ENCODE results near the gene HECW1.

HECW1 gene

DNA sequence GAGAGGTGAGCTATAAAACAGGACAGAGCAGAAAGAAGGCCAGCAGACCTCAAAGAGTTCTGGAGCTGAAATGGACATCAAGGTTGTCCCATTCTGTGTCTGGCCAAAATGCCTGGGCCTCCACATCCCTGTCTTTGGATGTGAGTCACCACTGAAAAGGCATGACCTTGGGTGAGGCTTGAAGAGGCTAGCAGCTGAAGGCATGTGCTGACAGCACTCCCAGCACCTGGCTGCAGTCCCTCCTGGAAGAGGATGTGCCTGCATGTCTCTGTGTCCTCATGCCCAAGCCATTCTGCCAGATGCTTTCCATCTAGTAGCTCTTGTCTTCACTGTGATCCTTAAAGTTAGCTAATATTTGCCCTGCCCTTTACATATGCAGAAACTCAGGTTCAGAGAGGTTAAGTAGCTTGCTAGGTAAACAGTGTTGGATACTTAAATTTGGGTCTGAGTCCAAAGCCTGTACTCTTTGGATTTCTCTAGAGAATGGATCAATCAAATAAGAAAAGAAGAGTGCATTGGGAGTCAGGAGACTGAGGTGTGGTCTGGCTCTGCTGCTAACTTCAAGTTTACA lies 35.8 kb downstream of the HECW1 start:
- DNase-seq (ENCODE audit: low read depth in 3 of 3): no peak

DNA sequence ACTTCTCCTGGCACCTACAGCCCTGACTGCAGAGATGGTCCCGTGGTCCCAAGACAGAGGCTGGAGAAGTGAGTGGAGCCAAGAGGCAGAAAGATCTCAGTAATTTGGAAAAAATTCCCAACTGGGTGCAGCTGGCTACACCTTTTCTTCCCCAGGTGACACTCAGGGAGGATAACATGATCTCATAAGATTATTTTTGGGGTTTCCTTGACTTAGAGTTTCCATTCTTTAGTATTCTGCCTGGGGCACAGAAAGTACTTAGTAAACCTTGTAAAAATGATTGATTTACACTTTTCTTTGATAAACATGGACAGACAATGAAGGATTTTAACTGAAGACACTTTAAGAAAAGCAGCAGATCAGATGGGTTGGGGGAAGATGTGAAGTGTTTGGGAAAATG lies 38.6 kb downstream of the HECW1 start:
- no peak for DNase-seq (ENCODE audit: low read depth in 3 of 3)

DNA sequence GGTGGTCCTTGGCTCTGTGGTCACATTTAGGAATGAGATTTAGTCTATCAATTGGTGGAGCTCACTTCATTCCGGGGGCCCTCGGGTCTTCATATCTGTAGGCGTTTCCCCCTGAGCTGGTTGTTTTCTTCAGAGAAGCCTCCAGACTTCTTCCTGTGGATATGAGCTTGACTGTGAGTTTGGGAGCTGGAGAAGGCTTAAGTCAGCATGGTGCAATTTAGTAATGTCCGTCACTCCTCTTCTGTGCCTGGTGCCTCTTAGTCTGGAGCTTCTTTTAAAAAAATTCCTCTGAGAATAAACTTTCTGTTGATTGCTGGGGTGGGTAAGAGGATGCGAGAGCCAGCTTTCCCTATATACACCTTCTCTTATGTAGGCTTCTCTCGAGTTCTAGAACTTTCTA lies 40.2 kb downstream of the HECW1 start:
- DNase-seq (ENCODE audit: low read depth in 3 of 3): no peak

- no peak for DNase-seq (ENCODE audit: low read depth in 3 of 3)
Observed at GRCh38 chr7:43155636-43156035, 43.2 kb downstream of the HECW1 start.

DNA sequence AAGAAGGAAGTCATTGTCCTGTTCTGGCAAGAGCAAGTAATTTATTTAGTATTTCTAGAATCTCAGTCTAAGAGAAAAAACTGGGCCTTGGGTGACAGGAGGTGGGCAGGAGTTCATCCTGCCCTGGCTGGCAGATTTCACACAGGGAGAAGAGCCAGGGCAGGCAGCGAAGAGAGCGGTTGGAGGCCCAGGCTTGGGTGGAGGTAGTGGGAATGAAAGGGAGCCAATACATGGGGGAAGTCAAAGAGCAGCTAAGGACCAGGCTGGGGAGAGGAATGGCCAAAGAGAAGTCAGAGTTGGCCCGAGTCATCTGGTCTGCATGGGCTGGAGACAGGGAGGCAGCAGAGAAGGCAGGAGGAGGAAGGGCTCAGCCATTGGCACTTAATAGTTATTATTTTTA lies 51.4 kb downstream of the HECW1 start:
- no peak for DNase-seq (ENCODE audit: low read depth in 3 of 3)

DNA sequence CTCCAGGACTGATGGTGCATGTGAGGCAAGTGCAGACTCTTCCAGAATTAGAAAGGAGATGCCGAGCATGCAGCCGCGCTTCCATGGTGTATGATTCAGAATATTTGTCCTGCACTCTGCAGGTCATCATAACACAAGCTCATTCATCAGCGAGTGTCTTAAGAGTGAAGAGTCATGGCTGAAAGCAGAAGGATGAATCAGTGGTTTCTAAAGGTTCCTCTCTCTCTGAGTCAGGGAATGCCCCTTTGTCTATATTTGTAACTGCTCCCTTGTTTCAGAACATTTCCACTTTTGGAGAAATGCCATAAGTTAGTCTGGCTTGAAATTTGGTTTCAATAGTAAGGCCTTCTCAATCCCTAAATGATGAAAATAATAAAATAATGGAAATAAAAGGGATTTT lies 52.3 kb downstream of the HECW1 start:
- DNase-seq (ENCODE audit: low read depth in 3 of 3): no peak

DNA sequence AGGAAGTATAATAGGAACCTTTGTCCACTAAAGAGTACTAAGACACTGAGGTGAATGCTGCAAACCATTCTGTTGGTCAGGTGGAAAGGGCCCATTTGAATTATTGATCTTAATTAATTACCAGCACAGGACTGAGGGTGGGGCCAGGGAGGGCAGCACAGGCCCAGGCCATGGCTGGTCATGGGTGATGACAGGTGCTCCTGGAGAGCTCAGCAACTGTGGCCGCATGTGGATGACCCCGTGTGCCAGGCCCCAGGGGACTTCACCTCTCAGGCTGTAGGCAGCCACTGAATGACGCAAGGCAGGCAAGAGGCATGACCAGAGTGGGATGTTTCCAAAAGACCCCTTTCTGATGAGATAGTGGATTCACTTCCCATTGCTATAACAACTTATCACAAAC lies 54.2 kb downstream of the HECW1 start:
- DNase-seq (ENCODE audit: low read depth in 3 of 3): no peak

GRCh38 chr7:43169076-43169475 lies 56.6 kb downstream of the HECW1 start:
- DNase-seq (ENCODE audit: low read depth in 3 of 3): no peak

DNA sequence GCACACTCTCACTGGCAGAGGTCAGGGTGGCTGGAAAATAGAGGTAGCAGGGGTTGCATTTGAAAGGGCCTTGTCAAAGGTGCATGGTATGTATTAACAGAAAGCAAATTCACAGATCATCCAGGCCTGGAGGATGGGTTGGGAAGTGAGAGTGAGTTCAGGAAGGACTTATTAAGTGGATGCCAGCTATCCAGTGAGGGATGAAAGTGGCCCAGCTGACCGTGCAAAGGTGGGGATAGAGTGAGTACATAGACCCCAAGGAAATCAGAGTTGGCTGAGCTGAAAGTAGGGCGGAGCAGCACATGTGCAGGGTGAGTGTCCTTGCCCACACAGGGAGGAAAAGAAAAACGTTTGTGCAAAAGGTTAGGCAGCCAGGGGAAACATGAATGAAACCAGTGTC lies 58.1 kb downstream of the HECW1 start:
- DNase-seq (ENCODE audit: low read depth in 3 of 3): no peak

- DNase-seq (ENCODE audit: low read depth in 3 of 3): no peak
Observed at GRCh38 chr7:43175570-43176200, 63.2 kb downstream of the HECW1 start.

DNA sequence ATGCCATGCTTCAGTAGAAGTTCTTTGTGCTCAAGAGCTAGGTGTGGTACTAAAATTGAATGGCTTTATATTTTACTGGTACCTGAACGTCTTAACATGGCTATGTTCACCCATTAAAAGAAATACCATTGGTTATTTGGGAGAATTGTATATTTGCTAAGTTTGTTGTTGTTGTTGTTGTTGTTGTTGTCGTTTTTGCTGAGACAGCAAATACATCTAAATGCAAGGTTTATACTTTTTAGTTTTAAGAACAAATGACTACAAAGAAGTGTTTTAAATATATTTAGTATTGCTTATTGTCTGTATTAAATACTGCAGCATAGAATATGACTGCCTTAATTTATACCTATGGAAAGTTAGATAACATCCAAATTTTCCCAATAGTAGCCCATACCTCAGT lies 66.9 kb downstream of the HECW1 start:
- DNase-seq (ENCODE audit: low read depth in 3 of 3): no peak

DNA sequence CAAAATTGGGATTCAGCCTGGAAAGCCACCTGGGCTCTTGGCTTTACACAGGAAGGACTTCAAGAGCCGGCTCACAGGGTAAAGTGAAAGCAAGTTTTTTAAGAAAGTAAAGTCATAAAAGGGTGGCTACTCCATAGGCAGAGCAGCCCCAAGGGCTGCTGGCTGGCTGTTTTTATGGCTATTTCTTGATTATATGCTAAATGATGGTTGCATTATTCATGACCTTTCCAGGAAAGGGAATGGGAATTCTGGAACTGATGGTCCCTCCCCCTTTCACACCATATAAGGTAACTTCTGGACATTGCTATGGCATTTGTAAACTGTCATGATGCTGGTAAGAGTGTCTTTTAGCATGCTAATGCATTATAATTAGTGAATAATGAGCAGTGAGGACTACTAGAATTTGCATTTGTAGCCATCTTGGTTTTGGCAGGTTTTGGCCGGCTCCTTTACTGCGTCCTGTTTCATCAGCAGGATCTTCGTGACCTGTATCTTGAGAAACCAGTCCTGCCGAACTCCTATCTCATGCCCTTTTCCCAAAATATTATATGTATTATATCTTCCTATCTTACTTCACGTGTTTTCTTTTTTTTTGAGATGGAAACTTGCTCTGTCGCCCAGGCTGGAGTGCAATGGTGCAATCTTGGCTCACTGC lies 80.5 kb downstream of the HECW1 start:
- DNase-seq (ENCODE audit: low read depth in 3 of 3): no peak

GRCh38 chr7:43193893-43194292 lies 81.4 kb downstream of the HECW1 start:
- no peak for DNase-seq (ENCODE audit: low read depth in 3 of 3)

GRCh38 chr7:43195256-43195655 lies 82.8 kb downstream of the HECW1 start:
- no peak for DNase-seq (ENCODE audit: low read depth in 3 of 3)

DNA sequence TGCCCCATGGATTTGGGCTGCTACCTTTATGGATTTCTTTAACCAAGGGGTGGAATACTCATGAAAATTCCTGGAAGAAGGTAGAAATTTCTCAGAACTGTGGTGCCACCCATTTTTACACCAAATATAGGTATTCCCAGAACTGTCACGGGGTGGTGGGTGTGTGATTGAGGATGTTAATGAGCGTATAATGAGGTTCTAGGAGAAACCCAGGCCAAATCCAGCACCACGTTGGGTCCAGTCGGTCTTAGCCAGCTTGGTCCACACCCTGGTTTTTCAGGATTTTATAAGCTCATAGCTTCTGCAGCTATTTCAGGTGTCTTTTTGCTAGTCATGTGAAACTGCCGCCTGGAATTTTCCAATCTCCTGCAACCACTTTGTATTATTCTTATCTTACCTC lies 83.3 kb downstream of the HECW1 start:
- DNase-seq (ENCODE audit: low read depth in 3 of 3): no peak

GRCh38 chr7:43196379-43196778 lies 83.9 kb downstream of the HECW1 start:
- no peak for DNase-seq (ENCODE audit: low read depth in 3 of 3)

DNA sequence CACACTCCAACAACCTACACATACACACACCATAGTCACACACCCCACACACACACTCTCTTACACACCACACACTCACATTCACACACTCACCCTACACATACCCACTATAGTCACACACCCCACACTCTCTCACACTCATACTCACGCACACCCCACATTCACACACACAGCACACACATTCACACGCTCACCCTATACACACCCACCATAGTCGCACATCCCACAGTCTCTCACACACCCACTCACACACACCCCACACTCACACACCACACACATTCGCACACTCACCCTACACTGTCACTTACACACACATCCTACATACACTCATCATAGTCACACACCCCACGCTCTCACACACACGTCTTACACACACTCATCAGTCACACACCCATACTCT lies 85.6 kb downstream of the HECW1 start:
- no peak for DNase-seq (ENCODE audit: low read depth in 3 of 3)

DNA sequence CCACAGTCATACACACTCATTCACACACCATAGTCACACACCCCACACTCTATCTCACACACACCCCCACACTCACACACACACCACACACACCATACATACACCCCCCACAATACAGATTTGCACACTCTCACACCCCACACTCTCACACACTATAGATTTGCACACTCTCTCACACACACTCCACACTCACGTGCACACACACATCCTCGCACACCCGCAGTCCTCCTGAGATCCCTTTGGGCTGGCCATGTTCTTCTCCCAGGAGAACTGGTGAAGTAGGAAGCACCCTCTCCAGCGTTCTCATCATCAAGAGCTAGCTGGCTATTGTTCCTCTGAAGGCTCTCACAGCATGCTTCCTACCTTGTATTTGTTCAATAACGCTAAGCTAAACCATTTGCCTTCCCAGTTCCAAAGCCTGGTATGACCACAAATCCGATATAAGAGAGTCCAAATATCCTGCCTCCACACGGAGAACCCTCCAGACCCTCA lies 86.2 kb downstream of the HECW1 start:
- DNase-seq (ENCODE audit: low read depth in 3 of 3): no peak

DNA sequence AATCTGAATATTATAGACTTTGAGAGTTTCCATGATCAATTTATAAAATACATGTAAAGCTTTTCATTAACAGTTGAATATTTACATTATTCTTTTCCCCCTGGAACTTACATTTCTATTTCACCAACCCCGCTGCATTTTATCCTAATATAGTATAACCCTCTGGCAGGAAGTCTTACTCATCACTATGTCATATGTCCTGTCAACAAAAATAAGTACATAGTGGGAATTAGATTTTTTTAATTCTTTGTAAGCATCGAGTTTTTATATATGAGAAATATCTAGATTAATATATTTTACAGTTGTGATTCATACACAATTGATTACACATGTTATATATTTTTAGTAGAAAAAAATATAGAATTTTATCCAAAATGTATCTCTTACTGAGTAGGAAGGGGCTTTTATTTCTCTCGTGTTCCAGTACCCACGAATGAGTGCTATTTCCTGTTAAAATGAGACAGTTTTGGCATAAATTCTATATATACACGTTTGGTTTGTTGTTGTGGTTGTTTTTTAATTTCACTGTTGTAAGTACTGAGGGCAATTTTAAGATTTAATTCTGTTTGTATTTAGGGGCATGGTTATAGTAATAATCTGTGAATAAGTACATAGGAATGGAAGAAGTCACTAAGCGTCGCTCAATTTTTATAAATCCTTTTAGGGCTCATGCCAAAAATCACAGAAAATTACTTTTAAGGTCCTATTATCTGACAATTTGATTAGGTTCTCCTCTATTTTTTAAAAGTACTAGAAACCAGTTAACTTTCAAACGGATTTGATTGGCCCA lies 87.1 kb downstream of the HECW1 start:
- DNase-seq (ENCODE audit: low read depth in 3 of 3): no peak

DNA sequence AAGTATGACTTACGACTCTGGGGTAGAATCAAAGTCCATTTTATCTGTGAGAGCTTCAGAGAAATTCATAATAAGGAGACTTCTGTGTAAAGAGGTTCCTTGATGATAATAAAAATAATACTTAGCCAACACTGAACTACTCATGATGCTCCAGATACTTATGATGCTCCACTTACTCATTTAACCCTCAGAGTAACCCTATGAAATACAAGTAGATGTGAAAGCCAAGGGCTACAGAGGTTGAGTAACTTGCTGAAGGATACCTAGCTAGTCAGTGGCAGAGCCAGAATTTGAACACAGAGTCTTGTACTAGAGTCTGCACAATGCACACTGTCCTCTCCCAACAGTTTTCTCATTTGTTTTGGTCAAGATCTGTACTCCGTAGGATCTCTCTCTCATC lies 89.5 kb downstream of the HECW1 start:
- DNase-seq (ENCODE audit: low read depth in 3 of 3): no peak

- DNase-seq (ENCODE audit: low read depth in 3 of 3): no peak
Observed at GRCh38 chr7:43204081-43204480, 91.6 kb downstream of the HECW1 start.

DNA sequence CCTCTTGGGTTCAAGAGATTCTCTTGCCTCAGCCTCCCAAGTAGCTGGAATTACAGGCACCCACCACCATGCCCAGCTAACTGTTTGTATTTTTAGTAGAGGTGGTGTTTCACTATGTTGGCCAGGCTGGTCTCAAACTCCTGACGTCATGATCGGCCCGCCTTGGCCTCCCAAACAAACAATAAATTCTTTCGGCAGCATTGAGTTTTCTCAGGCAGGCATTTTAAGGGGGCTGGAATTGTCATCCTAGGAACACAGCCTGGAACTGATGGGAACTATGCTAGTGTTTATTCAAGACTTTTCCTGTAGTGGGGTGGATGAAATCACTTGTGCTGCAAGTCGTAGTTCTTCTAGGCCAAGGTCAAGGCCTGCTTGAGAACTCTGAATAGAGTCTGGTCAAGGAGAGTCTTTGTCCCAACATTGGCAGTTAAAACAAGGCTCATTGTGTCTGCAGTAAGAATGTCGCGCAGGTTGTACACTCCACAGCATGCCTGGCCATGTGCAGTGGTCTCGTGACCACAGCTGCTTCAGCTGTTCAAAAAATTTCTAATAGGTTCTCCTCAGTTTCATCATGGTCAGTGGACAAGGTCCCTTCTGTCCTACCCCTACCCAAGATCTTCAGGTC lies 92.8 kb downstream of the HECW1 start:
- DNase-seq (ENCODE audit: low read depth in 3 of 3): no peak
